OCI-M2 (cell line): ENCODE data around the gene TTC23.

Source experiments
- DNase-seq: peaks from one replicate; lab custom pipeline; 2025; ENCODE audit not compliant: unreplicated experiment; lab: John Stamatoyannopoulos, UW

TTC23 gene

DNA sequence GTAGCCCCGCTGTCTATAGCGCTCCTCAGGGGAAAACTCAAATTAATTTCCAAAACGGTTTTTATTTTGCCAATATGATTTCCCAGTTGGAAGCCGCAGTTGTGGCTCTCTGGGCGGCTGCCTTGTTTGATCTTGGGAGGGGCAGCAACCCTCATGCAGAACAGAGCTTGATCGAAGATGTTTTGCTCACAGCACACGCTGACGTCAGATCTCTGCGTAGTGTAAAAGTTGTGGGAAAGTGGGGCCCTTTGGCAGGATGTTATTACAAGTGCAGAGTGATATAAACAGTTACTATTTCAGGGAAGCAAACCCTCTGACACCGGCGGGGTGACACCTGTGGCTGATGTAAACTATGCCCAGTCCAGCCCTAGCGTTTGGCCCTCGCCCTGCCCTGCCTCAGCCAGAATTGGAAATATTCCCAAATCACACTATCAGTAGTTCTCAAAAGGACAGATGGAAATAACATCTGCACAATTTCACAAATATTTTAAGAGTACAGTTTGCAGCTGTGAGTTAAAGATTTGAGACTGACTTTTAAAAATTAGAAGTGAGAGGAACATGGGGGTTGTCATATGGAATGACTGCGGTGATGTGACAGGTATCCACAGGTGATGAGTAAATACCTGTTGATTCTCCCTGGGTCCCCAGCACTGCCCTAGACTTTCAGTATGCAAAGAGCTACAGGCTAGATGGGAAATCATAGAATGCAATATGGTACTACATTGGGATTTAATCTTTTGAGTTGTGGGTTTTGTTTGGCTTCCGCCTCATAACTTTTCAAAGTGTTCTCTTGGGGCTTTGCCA, 142.8 kb downstream of the TTC23 start:
- DNase-seq, result no peak

DNA sequence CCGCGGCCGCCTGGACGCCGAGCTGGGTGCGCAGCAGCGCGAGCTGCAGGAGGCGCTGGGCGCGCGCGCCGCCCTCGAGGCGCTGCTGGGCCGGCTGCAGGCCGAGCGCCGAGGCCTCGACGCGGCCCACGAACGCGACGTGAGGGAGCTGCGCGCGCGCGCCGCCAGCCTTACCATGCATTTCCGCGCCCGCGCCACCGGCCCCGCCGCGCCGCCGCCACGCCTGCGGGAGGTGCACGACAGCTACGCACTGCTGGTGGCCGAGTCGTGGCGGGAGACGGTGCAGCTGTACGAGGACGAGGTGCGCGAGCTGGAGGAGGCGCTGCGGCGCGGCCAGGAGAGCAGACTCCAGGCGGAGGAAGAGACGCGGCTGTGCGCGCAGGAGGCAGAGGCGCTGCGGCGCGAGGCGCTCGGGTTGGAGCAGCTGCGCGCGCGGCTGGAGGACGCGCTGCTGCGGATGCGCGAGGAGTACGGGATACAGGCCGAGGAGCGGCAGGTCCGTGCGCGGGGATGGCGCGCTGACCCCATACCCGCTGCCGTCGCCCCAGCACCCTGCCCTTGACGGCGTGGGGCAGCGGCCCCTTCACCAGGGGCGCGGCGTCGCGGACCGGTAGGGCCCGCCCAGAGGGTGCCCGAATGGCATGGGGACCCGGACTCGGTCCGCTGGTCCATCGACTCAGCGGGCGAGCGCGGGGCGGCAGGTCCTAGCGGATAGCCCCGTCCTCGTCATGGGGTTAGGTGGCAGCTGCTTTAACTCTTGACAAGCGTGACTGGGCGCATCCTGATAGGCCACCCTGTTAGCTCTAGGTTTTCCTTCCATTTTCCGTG, 143.7 kb downstream of the TTC23 start:
- DNase-seq, result no peak

DNA sequence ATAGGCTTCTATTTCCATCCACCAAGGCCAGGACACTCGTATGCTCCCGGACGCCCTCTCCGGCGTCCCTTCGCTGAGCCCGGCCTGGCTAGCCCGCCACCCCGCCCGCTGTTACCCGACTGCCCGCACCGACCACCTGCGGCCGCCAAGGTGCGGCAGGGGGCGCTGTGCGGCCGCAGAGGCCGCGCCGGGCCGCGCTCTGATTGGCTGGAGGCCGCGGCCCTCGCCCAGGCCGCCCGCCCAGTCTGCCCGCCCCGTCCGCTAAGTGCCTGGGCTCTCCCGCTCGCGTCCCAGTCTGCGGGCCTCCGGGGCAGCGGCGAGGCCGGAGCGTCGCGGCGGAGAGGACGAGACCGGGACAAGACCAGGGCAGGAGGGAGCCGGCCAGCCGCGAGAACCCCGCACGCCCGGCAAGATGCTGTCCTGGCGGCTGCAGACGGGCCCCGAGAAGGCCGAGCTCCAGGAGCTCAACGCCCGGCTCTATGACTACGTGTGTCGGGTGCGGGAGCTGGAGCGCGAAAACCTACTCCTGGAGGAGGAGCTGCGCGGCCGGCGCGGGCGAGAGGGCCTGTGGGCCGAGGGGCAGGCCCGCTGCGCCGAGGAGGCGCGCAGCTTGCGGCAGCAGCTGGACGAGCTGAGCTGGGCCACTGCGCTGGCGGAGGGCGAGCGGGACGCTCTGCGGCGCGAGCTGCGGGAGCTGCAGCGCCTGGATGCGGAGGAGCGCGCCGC, 144.4 kb downstream of the TTC23 start, which contains the start of gene SYNM:
Gene SYNM, plus strand, starts transcription at position 293 of the 726 bp plus-strand sequence. Its CDS starts 120 bp downstream, at position 413.
- no peak for DNase-seq

DNA sequence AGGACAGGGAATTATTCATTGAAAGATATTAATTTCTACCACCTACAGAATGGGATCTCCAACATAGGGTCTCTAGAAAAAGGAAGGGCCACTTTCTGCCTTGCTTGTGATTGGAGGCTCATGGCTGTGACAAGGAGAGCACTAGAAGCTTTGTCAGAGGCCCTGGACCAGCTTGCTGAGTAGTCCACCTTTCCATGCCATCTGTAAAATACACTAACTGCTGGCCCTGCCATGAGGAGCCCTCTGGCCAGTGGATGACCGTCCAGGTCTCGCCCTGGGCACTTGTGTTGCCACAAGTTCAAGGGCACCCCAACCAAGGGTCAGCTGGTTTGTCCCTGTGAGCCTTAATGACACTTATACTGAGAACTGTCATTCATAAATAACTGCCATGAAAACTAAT, 146.1 kb downstream of the TTC23 start:
- DNase-seq, result no peak

DNA sequence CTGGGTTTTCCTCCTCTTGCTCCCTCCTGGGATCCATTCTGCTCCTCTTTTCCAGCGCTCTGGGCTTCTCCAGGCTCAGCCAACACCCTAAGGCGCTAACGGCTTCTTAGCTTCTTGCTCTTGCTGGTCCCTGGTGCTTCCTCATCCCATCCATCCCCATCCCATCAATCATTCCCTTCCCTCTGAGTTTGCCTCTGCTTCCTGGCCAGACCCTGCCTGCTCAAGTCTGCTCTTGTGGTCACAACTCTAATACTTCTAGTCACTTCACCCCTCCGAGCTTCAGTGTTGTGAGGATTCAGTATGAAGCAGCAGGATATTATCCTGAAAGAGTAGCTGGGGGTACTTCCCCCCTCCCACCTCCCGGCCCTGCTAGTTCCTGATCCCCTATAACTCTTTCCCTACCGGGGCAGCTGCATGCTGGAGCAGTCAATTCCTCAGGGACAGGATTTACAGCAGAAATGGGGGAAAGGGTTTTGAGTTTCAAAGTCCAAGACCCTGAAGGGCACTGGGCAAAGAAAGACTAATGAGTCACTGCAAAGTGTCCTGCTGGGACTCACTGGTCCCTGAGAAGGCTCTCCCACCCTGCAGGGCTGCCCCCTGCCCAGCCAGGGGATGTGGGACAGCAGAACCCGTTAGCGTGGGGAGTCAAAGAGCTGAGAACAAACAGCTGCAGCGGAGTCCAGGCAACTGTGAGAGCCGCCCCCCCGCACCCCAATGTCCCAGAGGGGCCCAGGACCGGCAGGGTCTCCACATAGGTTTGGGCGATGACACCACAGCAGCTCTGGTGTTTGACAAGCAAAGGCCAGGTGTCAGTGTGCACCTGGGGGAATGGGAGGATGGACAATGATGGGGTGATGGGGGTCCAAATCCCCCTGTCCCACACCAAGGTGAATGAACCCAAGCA, 146.8 kb downstream of the TTC23 start:
- DNase-seq, result no peak

DNA sequence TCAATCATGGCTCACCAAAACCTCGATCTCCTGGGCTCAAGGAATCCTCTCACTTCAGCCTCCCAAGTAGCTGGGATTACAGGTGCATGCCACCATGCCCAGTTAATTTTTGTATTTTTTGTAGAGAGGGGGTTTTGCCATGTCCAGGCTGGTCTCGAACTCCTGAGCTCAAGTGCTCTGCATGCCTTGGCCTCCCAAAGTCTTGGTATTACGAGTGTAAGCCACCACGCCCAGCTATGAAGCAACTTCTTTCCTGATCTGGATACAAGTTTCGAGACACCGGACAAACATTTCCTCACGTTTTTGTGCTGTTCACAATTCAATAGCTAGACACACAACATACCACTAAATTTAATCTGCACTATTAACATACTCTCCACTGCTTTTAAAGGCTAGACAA, 147.9 kb downstream of the TTC23 start:
- DNase-seq, result no peak

DNA sequence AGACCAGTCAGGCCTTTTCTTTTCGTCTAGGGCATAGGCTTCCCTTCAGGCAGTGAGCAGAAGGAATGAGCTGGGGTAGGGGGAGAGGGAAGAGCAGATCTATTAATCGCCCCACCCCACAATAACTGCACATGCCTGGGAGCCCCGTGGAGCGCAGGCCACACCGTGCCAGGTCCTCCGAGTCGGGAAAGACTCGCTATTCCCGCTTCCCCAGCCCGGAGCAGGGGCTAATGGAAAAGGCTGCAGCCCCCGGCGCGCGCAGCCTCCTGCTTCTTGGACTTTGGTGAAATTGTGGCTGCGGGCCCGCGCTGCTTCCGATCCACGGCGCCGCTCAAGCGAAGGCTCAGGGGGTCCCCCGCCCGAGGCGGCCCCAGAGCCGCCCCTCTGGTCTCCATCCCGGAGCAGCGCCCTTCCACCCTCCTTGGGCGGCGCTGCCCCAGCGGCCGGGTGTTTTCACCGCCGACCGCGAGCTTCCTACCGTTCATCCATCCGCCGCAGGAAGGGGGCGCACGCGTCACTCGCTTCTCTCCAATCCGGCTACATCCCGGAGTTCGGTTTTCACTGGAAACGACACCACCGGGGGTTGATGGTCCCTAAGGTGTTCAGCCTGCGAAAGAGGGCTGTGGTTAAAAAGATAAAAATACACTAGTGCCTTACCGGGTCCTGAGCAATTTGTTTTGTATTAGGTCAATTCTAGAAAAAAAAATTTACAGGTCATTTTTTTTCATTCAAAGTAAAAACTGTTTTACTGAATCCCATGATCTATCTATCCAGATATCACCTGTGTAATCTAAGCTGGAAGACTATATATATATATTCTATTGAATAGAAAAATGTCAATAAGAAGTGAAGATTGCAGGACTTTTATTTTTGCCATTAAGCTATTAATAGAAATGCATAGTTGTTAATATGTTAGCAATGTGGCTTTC, 148.9 kb downstream of the TTC23 start:
- peak; percentile 23 for DNase-seq

DNA sequence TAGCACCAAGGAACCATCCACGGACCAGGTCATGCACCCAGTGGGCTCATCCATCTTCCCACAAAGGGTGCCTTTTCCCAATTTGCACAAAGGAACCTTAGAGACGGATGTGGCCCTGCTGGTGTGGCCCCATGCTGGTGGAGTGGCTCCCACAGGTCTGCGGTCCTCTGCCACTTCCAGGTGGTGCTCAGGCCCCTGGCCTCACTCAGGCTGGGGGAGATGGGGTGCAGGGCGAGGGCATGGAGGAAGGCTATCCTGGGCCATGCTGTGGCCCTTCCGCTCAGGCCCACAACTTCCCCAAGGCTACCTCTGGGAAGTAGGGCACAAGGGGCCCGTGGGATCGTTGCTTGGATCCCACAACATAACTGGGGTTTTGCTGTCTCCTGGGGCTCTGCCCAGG, 149.7 kb downstream of the TTC23 start:
- no peak for DNase-seq

DNA sequence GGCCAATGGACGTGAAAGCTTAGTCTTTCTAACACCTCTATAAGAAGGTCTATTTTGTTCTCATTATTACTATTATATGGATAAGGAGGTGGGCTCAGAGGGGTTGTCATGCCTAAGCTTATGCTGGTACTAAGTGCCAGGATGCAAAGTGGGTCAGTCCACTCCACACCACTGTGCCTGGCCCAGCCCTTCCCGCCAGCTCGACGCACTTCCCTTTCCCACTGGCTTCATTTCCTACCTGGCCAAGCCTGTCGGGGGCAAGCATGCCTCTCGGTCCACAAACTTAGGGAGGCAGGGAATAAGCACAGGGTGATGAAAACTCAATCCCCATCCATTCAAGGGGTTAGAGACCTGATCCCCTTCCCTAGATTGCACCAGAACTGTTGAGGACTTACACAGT, 150.4 kb downstream of the TTC23 start:
- DNase-seq, result no peak

DNA sequence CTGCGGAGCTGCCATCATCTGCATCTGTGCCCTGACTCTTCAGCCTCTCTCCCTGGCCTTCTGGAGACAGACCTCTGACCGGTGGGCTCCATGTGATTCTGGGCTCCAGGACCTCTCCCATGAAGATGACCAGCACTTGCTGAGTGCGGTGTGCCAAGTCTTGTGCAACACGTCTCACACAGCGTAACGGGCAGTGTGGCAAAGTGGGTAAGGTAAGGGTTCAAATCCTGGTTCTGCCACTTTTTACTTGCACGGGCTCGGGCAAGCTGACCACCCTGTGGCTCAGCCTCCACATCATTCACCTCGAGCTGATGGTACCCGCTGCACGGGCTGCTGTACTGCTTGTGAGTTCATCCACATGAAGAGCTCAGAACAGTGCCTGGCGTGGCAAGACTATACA, 151.0 kb downstream of the TTC23 start:
- DNase-seq, result no peak

DNA sequence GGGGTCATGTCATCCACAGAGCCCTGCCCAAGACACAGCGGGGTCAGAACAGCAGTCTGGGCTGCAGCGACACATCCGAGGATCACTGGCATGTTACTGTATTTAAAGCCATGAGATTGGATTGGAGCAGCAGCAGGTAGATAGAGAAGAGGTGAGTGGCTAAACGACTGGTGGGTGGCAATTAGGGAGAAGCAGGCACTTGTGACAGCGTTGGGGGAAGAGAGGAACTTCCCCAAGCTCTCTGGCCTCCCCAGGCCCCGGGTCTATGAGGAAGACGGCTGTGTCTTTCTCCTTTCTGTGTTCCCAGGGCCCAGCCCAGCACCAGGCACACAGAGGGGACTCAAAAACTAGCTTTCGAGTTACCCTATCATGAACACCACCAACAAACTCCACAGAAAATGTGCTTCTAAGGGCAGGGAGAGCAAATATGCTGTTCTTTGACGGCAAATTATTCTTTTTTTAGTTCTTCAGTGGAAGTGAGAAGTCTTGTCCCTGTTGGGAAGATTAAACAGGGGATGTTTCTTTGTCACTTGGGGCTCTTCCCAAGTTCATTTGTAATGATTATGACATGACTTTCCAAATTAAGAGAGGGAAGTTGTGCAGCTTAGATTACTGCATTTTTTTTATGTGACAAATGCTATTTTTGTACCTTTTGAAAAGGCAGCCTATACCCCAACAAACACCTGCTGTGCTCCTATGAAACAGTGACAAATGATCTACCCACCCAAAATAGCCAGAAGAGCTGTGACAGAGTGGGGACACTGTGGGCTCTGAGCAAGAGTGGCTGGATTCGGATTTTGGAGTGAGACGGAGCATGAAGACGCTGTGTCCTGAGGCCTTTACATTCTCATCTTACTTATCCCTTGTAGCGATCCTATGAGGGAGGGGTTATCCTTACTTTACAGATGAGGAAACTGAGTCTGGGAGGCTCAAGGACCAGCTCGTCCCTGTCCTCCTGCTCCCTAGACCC, 151.7 kb downstream of the TTC23 start:
- no peak for DNase-seq

DNA sequence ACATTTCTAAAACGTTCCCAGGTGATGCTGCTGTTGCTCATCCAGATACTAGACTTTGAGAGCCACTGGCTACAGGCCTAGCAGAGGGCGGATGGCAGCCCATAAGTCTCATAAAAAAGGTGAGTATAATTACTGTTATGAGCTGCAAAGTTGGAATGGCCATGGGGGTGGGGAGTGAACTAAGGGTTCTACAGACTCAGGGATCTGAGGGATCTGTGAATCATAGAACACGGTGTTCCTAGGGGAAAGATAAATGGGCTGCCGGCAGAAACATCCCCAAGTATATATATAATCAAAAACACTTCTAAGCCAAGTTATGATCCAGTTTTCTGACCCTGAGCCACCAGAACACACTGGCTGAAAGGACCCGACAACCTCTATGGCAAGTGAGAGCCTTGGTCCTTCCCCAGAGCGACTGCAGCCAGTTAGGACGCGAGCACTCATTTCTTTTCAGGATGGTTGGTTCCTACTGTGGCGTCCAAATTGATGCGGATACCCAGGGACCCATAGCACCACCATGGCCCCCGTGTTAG, 152.4 kb downstream of the TTC23 start:
- DNase-seq, result no peak

DNA sequence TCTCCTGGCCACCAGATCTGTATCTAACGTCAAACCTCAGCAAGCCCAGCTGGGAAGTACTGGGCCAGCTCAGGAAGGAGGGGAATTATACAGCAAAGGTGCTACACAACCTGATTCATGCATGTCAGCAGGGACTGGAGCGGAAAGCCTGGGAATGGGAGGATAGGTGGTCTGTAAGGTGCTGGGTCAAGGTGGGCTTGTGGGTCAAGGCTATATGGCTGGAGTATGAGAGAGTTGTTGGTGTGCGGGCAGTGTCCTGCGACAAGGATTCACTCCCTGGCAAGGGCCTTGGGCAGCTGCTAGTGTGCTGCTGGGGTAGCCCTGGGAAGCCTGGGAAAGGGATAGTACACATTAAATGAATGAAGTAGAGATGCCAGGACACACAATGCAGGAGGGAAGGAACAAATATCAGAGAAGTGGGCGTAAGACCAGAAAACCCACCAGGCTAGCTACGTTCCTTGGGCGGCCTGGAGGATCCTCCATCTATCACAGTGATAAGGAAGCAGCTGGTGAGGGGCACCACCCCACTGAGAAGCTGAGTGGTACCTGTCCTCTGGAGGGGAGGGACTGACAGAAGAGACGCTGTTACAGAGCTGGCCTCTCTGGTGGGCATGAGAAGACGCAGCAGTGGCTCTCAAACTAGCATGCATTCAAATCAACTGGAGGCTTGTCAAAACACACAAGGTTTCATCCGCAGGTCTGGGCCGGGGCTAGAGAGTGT, 153.0 kb downstream of the TTC23 start:
- no peak for DNase-seq

DNA sequence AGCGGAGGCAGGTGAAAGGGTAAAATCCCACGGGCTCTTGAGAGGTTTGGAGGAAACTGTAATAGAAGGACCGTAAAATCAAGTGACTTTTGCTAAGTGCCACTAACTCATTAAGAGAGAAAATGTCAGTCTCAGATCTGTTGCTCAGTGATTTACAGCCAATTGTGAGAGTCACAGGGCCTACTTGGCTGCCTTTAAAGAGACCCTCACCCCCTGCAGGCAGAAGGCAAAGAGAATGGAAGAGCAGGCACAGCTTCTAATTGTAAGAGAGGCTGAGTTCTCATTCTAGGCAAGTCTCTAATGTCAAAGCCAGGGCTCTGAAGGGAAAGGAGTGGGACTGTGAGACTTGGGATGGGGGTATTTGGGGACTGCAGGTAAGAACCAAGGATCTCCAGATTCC, 153.8 kb downstream of the TTC23 start:
- no peak for DNase-seq

DNA sequence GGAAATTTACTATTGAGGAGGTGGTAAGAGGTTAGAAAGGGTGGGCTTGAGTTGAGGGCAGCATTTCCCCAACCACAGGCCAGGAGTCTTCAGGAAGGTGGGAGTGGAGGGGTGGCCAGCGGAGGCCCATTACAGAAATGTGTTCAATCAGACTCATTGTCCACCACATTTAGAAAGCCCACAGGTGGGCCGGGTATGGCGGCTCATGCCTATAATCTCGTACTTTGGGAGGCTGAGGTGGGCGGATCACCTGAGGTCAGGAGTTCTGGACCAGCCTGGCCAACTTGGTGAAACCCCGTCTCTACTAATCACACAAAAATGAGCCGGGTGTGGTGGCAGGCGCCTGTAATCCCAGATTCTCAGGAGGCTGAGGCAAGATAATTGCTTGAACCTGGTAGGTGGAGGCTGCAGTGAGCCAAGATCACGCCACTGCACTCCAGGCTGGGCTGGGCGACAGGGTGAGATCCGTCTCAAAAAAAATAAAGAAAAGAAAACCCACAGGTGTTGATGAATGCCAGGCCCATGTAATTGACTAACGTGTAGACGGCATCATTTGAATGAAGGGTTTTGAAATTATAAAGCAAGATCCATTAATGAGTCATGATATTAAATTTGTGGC, 156.7 kb downstream of the TTC23 start:
- no peak for DNase-seq

DNA sequence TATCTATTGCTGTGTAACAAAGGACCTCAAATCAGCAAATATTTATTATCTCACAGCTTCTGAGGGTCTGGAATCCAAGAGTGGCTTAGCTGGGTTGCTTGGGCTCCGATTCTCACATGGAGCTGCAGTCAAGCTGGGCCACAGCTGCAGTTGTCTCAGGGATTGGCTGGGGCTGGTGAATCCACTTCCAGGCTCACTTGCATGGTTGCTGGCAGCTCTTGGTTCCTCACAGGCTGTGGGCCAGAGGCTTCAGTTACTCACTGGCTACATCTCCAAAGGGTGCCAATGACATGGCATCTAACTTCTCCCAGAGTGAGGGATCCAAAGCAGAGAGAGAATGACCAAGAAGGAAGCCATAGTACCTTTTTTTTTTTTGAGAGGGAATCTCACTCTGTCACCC, 158.4 kb downstream of the TTC23 start:
- no peak for DNase-seq
